HG02610 (cell line): ENCODE results near the gene SUPV3L1.
A peak's percentile ranks its signal among the peaks of the same experiment; 100 is the strongest.

Experiments
- ATAC-seq: cut with Tn5 transposase; IDR thresholded peaks from one replicate; pipeline ENCODE4 v1.9.1; 2021; ENCODE audit warnings: mild to moderate bottlenecking, moderate library complexity; ENCODE audit not compliant: unreplicated experiment

The SUPV3L1 gene

DNA sequence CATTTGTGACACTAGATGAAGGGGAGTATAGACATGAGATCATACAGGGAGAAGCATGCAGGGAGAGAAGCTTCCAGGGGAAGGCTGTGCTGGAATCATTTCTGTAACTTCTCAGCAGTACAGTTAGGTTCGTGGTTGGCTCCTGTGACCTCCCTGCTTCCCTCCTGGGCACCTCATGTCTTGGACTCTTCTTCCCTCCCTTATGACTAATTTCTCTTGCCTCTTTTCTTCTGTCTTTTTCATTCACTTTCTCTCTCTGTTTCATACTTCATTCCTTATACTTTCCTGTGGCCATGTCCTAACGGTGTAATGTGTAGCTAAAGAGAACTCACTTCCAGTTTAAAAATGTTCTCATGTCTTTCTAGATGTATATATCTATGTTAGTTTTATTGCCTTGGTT is 21.0 kb downstream of the SUPV3L1 start:
- ATAC-seq = no peak

DNA sequence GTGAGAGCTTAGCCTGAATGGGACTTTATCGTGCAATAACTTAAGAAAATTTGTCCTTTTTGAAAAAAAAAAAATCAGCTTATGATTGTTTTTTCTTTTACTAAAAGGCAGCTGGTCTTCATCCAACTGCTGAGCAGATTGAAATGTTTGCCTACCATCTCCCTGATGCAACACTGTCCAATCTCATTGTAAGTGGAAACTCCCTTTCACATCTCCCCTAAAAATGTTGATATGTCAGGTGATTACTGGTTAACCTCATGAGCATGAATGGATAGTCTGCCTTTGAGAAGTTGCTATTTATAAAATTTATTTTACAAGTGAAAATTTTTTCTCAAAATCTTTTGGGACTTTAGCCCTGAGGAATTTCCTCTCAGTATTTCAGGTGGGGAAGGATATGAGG is 22.3 kb downstream of the SUPV3L1 start:
- no peak for ATAC-seq

DNA sequence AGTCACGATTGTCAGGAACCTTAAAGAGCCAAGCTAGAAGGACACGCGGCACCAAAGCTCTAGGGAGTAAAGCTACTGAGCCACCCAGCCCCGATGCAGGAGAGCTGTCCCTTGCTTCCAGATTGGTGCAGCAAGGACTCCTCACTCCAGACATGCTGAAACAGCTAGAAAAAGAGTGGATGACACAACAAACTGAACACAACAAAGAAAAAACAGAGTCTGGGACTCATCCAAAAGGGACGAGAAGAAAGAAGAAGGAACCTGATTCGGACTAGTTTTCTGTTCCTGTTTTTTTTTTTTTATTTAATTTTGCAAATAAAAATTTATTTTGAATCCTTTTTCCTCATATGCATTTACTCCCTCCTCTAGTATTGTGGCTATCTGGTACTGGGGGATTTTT is 28.7 kb downstream of the SUPV3L1 start:
- ATAC-seq = no peak

DNA sequence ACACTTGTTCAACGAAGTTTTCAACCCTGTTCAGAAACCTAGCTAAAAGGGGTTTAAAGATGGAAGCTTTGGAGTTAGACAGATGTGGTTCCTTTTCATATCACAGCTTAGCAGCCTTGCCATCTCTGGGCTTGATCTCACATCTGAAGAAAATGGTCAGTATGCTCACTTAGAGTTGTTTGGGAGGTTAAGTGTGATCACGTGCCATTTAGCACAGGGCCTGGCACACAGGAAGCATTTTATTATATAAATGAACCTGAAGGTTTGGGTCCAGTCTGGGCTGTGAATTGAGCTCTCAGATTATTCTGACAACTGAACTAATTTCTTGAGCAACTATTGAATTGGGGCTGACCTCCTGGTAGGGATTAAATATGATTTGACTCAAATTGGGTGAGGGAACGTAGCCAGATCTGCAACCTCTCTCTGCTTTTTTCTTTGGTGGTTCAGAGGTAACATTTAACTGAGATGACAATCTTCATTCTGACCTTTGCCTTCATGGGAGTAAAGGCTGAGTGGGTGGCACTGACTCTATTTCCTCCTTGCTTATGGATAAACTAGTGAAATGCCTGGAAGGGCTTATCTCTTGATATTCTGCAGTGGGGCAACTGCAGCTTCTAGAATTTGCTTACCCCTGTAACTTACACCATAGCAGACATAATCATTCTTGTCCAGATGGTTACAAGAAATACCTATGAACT is 29.9 kb downstream of the SUPV3L1 start:
- no peak for ATAC-seq

DNA sequence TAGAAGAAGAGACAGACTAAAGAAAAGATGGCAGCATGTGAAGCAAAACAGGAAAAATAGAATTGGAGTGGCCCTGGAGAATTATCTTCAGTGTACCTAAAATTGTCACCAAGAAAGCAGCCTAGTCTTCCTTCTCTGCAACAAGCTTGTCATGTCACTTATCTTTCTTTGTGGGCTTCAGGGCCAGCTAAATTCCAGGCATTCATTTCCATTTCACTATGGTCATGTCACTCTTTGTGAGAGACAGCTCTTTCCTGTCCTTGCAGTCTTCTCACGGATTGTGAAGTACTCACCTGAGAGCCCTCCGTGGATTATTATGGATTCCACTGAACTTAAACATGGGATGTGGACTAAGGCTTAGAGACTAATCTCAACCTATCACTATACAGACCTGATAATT is 31.1 kb downstream of the SUPV3L1 start:
- ATAC-seq = no peak

DNA sequence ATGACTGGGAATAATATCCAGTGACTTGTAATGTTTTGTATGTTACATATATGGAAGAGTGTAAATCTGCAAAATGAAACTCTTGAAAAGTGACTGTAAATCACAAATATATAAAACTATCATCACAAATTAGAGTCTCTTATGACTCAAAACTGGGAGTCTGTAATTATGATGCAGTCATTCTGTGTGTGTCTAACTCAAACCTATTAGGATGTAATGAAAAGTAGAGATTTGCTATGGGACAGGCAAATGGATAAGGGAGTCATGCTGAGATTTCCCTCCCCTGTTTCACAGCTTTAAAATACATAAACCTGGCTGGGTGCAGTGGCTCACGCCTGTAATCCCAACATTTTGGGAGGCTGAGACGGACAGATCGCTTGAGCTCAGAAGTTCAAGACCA is 31.5 kb downstream of the SUPV3L1 start:
- no peak for ATAC-seq

DNA sequence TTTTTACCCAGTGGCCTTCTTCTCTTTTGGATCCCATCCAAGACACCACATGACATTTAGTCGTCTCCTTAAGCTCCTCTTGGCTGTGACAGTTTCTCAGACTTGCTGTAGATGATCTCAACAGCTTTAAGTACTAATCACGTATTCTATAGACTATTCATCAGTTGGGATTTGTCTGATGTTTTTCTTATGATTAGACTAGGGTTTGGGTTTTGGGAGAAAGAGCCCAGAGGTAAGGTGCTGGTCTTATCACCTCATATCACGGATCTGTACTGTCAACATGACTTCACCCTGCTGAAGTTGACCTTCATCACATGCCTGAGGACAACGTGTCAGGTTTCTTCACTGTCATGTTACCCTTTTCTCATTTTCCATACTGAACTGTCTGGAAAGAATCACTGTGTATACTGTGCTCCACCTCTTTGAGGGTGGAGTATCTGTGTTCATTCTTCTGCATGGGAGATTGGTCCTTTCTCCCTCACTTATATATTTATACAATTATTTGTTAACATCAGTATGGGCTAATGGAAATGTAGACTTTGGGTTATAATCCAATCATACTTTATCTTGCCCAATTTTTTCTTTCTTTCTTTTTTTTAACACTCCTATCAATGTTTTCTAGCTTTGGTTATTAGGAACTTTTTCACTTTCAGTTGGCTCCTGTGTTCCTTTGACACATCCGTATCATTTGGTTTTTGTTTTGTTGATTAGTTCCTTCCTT is 33.7 kb downstream of the SUPV3L1 start:
- ATAC-seq = no peak

DNA sequence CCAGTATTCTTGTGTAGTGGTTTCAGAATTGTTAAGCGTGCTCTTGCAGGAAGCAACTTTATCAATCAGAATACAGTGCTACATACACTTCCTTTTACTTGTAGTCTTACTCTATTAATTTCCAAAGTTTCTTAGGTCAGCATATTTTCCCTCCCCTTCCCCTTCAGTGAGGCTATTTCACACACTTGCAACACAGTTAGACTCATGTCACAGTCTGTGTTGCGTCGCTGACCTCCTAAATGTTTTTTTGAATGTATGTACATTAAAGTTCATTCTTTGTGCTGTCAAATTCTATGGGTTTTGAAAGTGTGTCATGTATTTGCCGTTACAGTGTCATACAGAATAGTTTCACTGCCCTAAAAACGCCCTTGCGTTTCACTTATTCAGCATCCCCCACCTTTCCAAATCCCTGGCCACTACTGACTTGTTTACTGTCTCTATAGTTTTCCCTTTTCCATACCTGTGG is 34.7 kb downstream of the SUPV3L1 start:
- no peak for ATAC-seq

DNA sequence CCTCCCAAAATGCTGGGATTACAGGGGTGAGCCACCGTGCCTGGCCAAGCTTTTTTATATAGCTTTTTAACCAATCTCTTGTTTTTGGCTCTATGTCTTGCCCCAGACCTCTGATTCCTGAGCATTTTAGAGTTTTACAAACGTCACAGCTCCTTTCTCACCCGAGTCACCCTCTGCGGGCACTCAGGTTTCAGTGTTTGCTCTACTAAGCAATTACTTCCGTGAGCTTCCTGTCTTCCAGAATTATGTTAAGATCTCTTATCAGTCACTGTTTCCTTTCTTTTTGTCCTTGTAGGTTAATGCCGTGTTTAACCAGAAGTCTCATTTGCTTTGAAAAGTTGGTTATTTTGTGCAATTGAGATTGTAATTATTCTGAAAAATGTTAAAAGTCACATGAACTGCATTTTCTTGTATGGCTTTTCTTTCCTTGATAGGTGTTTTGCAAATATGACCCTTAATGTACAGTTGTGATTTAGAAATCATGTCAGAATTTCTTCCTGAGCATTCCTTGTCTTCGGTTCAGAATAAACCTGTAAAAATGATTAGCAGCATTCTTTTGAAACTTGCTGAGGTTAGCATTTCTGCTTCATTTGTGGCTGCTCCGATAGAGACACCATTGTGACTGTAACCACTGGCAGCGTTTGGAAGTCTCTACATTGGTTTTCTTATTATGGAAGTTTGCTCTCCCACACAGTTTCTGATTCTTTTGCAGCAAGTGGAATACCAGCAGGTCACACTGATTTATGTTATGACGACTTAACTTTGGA is 35.6 kb downstream of the SUPV3L1 start:
- no peak for ATAC-seq

DNA sequence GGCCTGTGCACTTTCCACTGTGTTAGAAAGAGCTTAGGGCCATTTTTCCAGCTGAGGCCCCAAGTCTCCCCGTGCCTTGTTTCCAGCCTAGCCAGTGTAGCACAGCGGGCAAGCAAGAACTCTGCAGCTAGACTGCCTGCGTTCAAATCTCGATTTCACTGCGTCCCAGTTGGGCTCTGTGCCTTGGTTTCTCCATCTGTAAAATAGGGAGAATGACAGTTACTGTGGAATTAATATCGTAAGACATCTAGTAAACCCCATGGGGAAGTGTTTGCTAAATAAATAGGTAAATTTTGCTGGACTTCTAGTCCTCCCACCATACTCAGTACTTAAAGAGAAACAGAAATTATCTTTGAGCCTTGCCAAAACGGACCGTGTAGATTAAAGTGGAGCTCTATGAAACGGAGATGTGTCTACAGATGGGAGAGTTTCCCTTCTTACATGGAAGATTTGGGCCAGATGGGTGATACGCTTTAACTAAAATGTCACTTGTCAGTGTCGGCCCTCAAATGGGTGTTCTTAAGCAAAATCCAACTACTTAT is 36.6 kb downstream of the SUPV3L1 start:
- no peak for ATAC-seq

DNA sequence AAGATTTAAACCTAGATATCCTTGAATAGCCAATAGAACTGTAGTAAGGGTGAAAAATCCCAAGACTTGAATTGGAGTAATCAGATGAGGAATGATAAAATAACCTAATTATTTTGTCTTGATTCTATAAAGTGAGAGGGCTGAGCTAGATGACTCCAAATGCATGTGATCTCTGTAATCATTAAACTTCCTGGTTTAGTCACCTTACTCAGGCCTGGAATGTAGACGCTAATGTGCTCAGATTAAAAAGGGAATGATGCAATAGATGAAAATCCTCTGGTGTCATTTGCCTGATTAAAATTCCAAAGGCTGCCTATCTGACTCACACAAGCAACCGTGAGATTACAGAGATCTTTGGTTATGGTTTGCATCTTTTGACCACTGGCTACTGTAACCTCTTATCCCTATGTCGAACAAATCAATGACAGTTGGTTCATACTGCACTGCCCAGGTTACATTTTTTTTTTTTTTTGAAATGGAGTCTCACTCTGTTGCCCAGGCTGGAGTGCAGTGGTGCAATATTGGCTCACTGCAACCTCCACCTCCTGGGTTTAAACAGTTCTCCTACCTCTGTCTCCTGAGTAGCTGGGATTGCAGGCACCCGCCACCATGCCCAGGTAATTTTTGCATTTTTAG is 37.2 kb downstream of the SUPV3L1 start:
- ATAC-seq = no peak

DNA sequence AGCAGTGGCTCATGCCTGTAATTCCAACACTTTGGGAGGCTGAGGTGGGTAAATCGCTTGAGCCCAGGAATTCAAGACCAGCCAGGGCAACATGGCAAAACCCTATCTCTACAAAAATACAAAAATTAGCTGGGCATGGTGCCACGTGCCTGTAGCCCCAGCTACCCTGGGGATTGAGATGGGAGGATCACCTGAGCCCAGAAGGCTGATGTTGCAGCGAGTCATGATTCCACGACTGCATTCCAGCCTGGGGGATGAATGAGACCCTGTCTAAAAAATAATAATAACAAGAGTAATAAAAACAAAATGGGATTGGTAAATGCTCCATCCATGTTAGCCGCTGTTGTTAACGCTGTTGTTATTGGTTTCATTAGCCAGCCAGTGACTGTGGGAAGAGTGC is 38.8 kb downstream of the SUPV3L1 start:
- ATAC-seq = no peak

DNA sequence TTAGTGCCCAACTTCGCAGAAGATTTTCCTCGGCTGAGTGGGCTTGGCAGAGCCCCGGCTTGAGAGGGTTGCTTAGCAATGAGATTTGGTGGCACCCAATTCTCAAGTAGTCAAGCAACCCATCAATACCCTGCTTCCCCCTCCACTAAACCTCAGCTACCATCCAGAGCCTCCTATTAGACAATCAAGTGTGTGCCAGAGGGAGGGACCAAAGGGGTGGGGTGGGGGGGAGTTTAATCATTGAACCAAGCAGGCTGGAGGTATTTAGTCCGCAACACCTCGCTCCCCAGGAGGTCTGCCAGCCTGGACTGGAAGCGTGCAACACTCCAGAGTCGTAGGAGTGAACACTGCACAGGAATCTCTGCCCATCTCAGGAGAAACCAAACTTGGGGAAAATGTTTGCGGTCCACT is 40.0 kb downstream of the SUPV3L1 start, which contains the start of gene HKDC1:
Gene HKDC1 (plus strand): TSS at position 292 of the 411 bp plus-strand sequence. CDS start 104 bp downstream, at position 396.
- ATAC-seq = no peak

DNA sequence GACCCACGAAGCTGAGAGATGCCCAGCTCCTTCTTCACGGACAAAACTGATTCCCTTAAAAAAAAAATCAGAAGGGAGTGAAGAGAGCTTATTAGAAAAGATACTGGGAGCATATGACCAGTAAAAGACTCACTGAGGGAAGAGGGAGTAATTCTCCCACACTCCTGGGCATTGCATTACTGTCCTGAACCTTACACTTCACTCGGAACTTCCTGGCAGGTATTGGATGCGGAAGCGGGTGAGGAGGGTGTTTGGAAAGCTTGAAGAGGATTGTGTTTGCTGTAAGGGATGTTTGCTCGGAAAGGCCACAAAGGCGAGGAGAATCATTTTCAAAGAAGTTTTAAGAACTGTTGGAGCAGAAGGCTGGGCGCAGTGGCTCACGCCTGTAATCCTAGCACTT is 40.5 kb downstream of the SUPV3L1 start:
- ATAC-seq = no peak

DNA sequence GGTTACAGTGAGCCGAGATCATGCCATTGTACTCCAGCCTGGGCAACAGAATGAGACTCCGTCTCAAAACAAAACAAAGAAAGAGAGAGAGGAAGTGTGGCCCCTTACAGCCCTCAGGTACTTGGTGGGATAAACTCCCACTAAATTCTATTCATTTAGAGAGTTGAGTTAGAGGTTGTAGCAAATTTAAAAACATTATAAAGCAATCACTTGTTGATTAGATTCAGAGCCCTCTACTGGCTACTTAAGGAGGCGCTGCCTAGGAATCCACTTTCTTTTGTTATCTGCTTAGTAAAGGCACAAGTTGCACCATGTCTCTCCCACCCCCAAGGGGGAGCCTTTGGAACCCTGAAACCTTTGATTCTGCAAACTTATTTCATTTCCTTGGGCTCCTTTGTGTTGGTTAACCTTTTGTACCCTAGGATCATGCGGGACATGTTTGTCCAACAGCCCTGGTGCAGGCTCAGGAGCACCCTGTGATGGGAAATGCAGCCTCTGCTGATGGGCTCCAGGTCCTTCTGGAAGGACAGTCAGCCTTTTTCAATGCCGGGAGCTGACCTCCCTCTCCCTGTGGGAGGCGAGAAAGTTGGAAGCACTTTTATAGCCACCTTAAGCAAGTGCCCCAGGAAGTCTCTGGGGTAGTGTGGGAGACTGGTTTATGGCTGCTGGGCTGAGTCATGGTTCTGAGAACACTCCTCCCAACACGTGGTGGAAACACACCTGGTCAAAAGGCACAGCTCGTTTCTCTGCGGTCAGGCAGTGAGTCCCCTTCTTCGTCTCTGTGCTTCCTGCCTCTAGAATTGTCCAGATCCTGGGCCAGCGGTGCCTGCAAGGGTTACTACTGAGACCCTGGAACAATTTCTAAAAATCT is 42.4 kb downstream of the SUPV3L1 start:
- ATAC-seq = peak; percentile 97

DNA sequence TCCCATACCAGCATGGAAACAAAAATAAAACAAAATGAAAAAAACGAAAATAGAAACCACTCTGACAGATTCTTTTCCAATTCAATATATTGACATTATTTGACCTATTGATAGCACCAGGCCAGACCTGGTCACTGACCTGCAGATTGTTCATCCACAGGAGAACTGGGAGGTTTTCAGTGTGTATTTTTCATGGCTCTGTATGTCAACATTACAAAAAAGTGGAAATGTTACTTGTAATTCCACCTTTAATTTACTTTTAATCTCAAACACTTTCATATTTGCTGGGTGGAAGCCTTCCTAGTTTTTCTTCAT is 43.0 kb downstream of the SUPV3L1 start:
- no peak for ATAC-seq

DNA sequence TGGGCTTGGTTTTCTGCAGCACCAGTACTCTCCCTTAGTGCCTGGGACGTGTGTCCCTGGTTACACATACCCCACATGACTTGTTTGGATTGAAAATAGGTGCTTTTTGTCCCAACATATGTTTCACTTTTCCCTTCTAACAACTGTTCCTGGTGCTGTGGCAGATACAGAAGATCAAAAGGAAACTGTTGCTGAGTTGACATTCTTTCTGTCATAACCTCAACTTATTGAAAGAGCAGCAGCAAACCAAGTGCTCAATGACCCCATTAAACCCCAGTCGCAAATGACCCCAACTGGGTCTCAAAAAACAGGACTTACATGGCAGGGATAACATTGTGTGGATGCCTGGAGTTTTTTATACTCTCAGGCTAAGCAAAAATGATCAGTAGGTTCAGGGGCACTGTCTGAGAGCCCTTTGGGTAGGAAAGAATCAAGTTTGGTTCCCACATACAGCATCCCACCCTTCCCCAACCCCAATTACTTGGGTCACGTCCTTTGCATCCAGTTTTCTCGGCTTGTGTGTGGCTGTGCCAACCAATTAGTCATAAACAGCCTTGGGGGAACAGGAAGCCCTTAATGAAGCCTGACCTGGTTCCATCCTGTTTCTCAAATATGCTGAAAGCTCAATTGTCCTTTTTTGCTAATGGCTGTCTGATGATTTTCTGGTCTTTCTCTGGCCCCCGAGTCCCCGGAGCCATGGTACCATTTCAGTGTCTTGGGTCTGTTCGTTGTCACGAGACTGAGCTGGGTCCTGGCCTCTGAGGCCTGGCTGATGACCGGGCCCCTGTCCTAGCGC is 45.0 kb downstream of the SUPV3L1 start:
- no peak for ATAC-seq

DNA sequence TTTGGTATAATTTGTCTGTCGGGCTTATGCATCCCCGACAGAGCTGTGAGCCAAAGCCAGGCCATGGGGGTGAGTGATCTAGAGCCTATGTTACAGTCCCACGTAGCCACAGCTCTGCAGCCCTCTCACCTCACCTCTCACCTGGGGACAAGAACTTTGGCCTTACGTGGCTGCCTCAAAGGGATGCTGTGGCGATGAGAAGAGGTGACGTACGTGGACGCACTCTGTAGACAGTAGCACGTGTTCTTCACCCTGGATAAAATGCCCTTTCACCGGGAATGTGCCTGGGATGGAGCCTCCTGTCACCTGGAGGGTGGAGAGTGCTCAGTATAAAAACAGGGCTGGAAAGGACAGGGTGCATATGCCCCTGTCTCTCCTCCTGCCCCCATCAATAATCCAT is 45.6 kb downstream of the SUPV3L1 start:
- no peak for ATAC-seq

DNA sequence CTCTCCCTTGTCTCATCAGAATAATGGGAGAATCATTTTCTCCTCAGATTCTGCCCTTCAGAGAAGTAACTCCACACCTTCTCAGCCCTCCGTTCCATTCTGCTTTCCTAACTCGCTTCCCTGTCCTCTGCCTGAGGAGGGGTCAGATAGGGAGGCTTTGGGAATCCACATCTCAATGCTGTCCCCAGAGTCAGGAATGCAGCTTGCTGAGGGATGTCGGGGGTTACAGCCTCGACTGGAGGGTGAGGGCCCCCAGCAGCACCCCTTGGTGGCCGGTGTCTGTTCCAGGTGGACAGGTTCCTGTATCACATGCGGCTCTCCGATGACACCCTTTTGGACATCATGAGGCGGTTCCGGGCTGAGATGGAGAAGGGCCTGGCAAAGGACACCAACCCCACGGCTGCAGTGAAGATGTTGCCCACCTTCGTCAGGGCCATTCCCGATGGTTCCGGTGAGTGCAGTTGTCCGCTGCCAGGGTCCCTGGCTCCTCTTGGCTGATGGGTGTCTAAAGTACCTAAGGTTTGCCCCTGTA is 47.0 kb downstream of the SUPV3L1 start:
- ATAC-seq = no peak
